HTERT RPE-1 (cell line): ENCODE measurements around the gene OGFOD3.
"Not testable (repeated sequence)": the region's sequence is repeated elsewhere in the genome, so short reads cannot be mapped to it uniquely, and the experiment has no call there.

ENCODE experiments used
- in situ Hi-C: fragments of 300-500 bp; cut with MboI; formaldehyde crosslinking; loops from 4 replicates; pipeline ENCODE4 v1.14.3; 2020; ENCODE audit warnings: low sequenced_read_pairs

Gene OGFOD3

GRCh38 chr17:82418001-82418986 is at the start of gene OGFOD3, which contains the start of gene HEXD:
Gene OGFOD3 (minus strand): TSS chr17:82418586. CDS start chr17:82418485, 101 bp downstream.
Gene HEXD (plus strand): TSS chr17:82418347. CDS start chr17:82419800, 1,453 bp downstream.
- in situ Hi-C loops, result no loop called here

GRCh38 chr17:82465023-82465603 is 46.7 kb upstream of the OGFOD3 start:
- in situ Hi-C loops, result no loop called here

GRCh38 chr17:82464567-82464929 is 46.2 kb upstream of the OGFOD3 start:
- in situ Hi-C loops, result no loop called here

- in situ Hi-C loops, result no loop called here
These were observed 45.7 kb upstream of the OGFOD3 start for GRCh38 chr17:82463925-82464566.

DNA sequence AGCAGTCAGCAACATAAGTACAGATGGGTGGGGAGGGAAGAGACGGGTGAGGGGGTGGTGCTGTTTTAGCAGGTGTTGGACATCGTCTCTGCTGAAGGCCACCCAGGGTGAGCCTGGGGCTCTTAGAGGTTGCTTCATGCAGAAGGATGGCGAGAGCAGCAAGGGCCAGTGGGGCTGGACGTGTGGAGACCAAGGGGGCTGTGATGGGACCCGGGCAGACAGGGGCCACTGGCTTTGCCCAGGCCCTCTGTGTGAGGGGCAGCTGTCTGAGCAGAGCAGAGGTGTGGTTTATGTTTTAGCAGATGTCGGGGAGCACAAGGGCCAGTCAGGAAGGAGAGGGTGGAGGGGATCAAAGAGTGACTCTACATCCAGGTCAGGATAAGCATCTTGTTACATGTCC is 45.0 kb upstream of the OGFOD3 start:
- in situ Hi-C loops, result no loop called here

GRCh38 chr17:82461827-82462524 is 43.6 kb upstream of the OGFOD3 start:
- in situ Hi-C loops, result no loop called here

- in situ Hi-C loops, result not testable (repeated sequence)
These were observed 41.5 kb upstream of the OGFOD3 start for GRCh38 chr17:82459936-82460335.

GRCh38 chr17:82458885-82459424 is 40.6 kb upstream of the OGFOD3 start:
- in situ Hi-C loops, result no loop called here

DNA sequence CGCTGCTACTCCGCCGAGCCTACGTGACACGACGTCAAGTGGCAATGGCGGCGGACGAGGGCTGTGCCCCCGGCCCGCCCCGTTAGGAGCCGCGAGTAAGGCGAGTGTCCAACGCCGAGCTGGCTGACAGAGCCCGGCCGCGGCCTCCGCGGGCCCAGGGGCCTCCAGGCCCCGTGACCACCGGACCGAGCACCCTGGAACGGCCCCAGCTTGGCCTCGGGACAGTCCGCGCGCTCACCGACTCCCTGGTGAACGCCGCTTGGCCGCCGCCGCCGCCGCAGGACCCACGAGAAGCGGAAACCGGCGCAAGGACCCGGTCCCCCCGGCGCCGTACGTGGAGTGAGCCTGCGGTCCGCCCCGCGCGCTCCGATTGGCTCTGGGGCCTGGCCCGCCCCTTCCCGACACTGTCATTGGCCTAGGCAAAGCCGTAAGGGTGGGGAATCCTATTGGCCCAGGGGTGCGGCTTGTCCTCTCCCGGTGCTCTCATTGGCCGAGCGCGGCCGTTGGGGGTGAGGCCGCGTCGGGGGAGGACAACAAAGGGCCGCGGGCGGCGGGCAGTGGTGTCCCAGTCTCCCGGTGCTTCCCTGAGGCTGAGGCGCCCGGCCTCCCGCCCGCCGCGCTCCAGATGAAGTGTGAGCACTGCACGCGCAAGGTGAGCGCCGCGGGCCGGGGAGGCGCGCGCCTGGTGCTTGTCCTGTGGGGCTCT is 39.9 kb upstream of the OGFOD3 start, which contains the start of gene NARF:
TSS of gene NARF (plus strand) at position 563 of the 706 bp plus-strand sequence. CDS start at position 626, 63 bp downstream.
- in situ Hi-C loops, result no loop called here

DNA sequence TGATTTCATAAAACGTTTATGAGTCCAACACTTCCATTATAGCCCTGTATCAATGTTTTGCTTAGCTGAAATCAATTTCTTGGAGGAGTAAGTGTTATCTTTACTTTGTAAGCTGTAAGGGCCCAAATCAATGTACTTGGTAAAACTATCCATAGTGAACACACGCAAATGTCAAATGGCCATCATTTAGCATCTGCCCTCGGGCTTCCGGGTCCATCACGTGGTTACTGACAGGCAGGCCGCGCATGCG is 39.5 kb upstream of the OGFOD3 start:
- in situ Hi-C loops, result no loop called here

- in situ Hi-C loops, result no loop called here
These were observed 38.9 kb upstream of the OGFOD3 start for GRCh38 chr17:82457073-82457928.

GRCh38 chr17:82453706-82454105 is 35.3 kb upstream of the OGFOD3 start:
- in situ Hi-C loops, result not testable (repeated sequence)

DNA sequence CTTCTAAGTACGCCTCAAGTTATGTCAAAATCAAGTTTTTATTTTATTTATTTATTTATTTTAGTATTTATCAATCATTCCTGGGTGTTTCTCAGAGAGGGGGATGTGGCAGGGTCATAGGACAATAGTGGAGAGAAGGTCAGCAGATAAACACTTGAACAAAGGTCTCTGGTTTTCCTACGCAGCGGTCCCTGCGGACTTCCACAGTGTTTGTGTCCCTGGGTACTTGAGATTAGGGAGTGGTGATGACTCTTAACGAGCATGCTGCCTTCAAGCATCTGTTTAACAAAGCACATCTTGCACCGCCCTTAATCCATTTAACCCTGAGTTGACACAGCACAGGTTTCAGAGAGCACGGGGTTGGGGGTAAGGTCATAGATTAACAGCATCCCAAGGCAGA is 34.8 kb upstream of the OGFOD3 start:
- in situ Hi-C loops, result not testable (repeated sequence)

DNA sequence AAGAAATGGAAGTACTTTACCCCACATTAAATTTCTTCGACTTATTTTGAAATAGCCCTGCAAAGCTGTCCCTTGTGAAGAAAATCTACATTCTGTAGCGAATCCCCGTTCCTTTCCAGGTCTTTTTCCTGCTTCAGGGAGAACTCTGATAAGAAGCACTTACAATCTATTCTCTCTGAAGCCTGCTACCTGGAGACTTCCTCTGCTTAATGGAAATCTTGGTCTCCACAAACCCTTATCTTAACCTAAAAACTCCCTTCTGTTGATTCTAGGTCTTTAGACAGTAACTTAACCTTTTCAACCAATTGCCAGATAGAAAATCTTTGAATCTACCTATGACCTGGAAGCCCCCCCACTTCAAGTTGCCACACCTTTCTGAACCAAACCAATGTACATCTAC is 33.8 kb upstream of the OGFOD3 start:
- in situ Hi-C loops, result no loop called here

DNA sequence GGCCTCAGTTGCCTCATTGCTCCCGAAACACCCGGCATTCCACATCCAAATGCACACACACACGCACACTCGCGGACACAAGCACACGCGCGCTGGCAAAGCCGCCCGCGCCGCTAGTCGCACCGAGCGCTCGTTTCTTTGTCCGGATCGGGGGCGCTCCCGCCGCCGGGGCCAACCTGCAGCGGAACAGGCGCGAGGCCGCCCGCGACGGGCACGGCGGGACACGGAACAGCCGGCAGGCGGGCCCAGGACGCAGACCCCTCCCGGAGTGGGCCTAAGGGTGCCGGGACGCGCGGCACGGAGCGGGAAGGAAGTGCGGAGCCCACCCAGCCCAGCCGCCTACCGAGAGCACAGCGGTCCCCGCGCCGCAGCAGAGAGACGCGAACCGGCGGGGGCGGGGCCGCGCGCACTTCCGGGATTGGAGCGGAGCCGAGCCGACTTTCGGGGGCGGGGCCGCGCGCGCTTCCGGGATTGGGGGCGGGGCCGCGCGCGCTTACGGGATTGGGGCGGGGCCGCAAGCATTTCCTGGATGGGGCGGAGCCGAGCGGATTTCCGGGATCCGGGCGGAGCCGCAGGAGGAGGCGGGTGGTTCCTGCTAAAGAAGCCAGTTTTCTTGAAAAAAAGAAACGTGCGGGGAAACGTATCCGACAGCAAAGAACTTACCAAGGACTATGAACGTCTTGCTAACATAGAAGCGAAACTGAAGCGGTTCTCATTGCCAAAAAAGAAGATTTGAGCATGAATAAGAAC is 32.1 kb upstream of the OGFOD3 start, which contains the start of gene CYBC1:
TSS of gene CYBC1 (minus strand) at position 396 of the 750 bp plus-strand sequence. CDS start 1,498 bp downstream, outside the sequence.
- in situ Hi-C loops, result no loop called here

- in situ Hi-C loops, result no loop called here
These were observed 31.5 kb upstream of the OGFOD3 start for GRCh38 chr17:82449883-82450356.

DNA sequence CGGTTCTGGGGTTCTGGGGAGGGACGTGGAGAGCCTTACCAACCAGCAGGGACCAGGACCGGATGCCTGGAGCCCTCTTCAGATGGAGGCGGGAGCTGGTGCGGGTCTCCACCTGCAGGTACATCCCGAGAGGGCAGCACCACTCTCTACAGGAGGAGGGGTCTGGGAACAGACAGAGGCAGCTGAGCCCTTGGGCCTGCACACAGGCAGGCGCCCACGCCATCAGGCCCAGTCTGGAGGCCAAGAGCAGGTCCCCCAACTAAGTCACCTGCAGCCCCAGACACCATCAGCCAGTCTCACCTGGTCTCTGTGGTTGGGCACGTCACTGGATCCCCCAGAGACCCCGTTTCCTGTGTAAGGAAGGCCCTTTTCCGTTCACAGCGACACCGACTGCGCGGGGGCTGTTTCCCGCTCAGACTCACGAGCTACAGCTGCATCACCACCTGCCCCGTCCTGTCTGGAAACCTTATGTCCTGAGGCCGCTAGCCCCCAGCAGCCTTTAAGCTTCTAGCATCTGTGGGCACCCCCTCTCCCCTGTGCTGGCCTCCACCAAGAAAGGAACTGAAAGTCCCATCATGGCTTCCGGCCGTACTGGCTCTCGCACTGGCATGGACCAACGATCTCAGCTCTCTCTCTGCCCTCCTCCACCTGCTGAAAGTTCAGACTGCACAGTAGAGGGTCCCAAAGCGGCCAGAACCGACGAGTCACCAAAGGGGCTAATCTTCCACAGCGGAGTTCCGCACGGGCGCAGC is 30.9 kb upstream of the OGFOD3 start:
- in situ Hi-C loops, result no loop called here

DNA sequence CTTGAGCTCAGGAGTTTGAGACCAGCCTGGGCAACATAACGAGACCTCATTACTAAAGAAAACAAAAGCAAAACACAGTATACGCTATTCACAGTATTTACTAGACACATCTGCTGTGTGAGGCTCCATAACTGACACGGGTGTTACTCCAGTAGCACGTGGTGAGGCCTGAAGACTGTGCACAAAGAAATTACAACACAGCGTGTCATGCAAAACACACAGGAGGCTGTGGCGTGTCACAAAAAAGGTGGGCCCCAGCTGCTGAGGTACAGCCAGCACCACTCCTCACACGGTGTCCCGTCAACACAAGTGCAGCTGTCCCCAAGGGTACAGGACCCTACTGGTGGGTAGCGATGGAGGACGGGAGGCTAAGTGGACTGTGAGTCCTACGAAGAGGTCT is 29.5 kb upstream of the OGFOD3 start:
- in situ Hi-C loops, result no loop called here
